GM21619 (cell line): ENCODE measurements around the gene IL1RAPL1.

Experiments
- ATAC-seq: cut with Tn5 transposase; IDR thresholded peaks from one replicate; pipeline ENCODE4 v1.9.1; 2021; ENCODE audit not compliant: unreplicated experiment

The IL1RAPL1 gene

GRCh38 chrX:29382811-29383210, 795.6 kb downstream of the IL1RAPL1 start:
- no peak for ATAC-seq

GRCh38 chrX:29388509-29388908, 801.3 kb downstream of the IL1RAPL1 start:
- no peak for ATAC-seq

GRCh38 chrX:29397506-29397905, 810.3 kb downstream of the IL1RAPL1 start:
- no peak for ATAC-seq

GRCh38 chrX:29407357-29407756, 820.1 kb downstream of the IL1RAPL1 start:
- ATAC-seq, result no peak

GRCh38 chrX:29419774-29420553, 832.7 kb downstream of the IL1RAPL1 start:
- ATAC-seq, result no peak

- no peak for ATAC-seq
Measured at GRCh38 chrX:29422034-29422433, 834.8 kb downstream of the IL1RAPL1 start.

- no peak for ATAC-seq
Measured at GRCh38 chrX:29431895-29432294, 844.6 kb downstream of the IL1RAPL1 start.

- ATAC-seq, result no peak
Measured at GRCh38 chrX:29432534-29432933, 845.3 kb downstream of the IL1RAPL1 start.

- no peak for ATAC-seq
Measured at GRCh38 chrX:29434939-29435338, 847.7 kb downstream of the IL1RAPL1 start.

- ATAC-seq, result no peak
Measured at GRCh38 chrX:29435396-29435795, 848.1 kb downstream of the IL1RAPL1 start.

- no peak for ATAC-seq
Measured at GRCh38 chrX:29447867-29448266, 860.6 kb downstream of the IL1RAPL1 start.

- no peak for ATAC-seq
Measured at GRCh38 chrX:29453333-29453732, 866.1 kb downstream of the IL1RAPL1 start.

- no peak for ATAC-seq
Measured at GRCh38 chrX:29455702-29456101, 868.5 kb downstream of the IL1RAPL1 start.

GRCh38 chrX:29461039-29461438, 873.8 kb downstream of the IL1RAPL1 start:
- no peak for ATAC-seq

GRCh38 chrX:29466456-29466855, 879.2 kb downstream of the IL1RAPL1 start:
- ATAC-seq, result no peak

GRCh38 chrX:29468911-29469494, 881.8 kb downstream of the IL1RAPL1 start:
- no peak for ATAC-seq

- no peak for ATAC-seq
Measured at GRCh38 chrX:29470030-29470429, 882.8 kb downstream of the IL1RAPL1 start.

- no peak for ATAC-seq
Measured at GRCh38 chrX:29471829-29472228, 884.6 kb downstream of the IL1RAPL1 start.

- peak; percentile 47 for ATAC-seq
Measured at GRCh38 chrX:29477878-29478277, 890.6 kb downstream of the IL1RAPL1 start.

GRCh38 chrX:29478336-29479069, 891.3 kb downstream of the IL1RAPL1 start:
- ATAC-seq, result peak; percentile 82

GRCh38 chrX:29487214-29487613, 900.0 kb downstream of the IL1RAPL1 start:
- ATAC-seq, result no peak

GRCh38 chrX:29487714-29488113, 900.5 kb downstream of the IL1RAPL1 start:
- ATAC-seq, result no peak
